ENCODE results near the gene MAN1A2.

GRCh38 chr1:117466761-117467160 is 99.5 kb downstream of the MAN1A2 start:
- no peak for TF ChIP-seq POLR2A (IDR thresholded peaks at IDR 0.05)
- TF ChIP-seq, protein P1, sequence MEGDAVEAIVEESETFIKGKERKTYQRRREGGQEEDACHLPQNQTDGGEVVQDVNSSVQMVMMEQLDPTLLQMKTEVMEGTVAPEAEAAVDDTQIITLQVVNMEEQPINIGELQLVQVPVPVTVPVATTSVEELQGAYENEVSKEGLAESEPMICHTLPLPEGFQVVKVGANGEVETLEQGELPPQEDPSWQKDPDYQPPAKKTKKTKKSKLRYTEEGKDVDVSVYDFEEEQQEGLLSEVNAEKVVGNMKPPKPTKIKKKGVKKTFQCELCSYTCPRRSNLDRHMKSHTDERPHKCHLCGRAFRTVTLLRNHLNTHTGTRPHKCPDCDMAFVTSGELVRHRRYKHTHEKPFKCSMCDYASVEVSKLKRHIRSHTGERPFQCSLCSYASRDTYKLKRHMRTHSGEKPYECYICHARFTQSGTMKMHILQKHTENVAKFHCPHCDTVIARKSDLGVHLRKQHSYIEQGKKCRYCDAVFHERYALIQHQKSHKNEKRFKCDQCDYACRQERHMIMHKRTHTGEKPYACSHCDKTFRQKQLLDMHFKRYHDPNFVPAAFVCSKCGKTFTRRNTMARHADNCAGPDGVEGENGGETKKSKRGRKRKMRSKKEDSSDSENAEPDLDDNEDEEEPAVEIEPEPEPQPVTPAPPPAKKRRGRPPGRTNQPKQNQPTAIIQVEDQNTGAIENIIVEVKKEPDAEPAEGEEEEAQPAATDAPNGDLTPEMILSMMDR (IDR thresholded peaks at IDR 0.05): no peak
- TF ChIP-seq POLR2AphosphoS5 (IDR thresholded peaks at IDR 0.05): no peak
